ENCODE measurements around the gene NHP2.

Gene NHP2

DNA sequence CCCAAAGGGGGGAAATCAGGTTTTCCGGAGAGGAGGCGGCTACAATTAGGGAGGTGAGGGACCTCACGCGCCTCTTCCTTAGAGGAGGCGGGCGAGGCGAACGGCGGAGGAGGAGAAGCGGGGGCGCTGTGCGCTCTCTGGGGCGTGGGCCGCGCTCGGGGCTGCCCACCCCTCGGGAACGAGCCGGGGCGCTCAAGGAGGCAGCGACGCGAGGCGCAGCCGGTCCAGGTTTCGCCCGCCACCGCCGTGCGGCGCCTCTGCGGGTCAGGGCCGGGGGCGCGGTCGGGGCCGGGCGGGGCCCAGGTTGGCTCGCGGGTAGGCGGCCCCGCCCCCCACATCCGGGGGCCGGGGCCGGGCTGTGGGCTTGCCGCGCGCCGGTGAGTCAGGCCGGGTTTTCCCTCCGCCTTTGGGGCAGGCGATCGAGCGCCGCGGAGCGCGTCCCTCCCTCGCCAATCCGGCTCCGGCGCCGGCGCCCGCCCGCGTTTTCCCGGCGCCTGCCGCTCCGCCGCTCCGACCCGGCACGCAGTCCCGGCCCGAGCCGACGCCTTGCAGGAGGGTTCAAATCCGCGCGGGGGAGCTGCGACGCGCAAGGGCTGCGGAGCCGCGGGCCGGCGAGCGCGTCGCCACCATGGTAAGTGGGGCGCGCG is 40.4 kb downstream of the NHP2 start, which contains the start of gene N4BP3:
TSS of gene N4BP3 (plus strand) at position 392 of the 647 bp plus-strand sequence. CDS start 6,052 bp downstream, outside the sequence.
- DNase-seq = peak; percentile 63

DNA sequence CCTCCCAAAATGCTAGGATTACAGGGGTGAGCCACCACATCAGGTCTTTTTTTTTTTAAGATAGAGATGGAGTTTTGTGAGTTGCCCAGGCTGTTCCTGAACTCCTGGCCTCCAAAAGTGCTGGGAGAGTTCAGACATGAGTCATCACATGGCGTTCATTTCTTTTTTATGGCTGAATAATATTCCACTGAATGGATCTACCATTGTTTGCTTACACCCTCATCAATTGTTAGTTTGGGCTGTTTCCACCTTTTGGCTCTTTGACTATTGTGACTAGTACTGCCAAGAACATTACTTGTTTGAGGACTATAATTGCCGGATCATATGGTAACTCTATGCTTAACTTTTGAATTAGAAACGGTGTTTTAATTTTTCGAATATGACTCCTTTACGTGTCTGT is 41.1 kb downstream of the NHP2 start:
- no peak for DNase-seq

DNA sequence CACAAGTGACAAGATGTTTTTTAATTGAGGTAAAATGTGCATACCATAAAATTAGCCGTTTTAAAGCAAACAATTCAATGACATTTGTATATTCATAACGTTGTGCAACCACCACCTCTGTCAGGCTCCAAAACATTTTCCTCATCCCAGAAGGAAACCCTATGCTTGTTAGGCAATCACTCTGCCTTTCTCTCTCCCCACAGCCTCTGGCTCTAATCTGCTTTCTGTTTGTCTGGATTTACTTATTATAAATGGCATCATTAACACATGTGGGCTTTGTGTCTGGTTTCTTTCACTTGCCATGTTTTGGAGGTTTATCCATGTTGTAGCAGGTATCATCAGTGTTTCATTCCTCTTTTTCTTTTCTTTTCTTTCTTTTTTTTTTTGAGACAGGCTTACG is 41.8 kb downstream of the NHP2 start:
- DNase-seq = no peak

- no peak for DNase-seq
These were observed 43.2 kb downstream of the NHP2 start for GRCh38 chr5:178110511-178110910.

GRCh38 chr5:178108966-178109365 is 44.7 kb downstream of the NHP2 start:
- no peak for DNase-seq

- no peak for DNase-seq
These were observed 45.2 kb downstream of the NHP2 start for GRCh38 chr5:178108446-178108845.

DNA sequence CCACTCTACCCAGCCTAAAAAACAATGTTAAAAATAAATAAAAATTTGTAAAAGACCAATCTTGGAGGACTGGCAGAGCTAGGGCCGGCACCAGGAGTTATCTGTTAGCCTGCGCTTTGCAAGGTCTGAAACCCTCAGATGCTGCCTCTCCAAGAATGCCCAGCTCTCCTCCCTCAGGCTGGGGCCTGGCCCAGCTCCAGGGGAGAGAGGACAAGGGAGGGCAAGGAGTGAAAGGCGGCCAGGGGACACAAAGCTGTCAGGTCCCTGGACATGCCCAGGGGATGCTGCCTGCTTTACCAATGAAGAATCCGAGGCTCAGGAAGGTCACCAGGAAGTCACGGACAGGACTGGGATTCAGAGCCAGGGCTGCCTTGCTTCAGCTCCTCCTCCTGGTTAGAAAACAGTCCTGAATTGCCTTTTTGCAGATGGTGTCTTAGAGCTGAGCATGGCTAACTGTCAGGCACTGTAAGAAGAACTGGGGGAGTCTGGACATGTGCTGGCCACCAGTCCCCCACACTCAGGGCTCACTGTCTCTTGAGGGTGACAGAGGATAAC is 45.9 kb downstream of the NHP2 start:
- no peak for DNase-seq

DNA sequence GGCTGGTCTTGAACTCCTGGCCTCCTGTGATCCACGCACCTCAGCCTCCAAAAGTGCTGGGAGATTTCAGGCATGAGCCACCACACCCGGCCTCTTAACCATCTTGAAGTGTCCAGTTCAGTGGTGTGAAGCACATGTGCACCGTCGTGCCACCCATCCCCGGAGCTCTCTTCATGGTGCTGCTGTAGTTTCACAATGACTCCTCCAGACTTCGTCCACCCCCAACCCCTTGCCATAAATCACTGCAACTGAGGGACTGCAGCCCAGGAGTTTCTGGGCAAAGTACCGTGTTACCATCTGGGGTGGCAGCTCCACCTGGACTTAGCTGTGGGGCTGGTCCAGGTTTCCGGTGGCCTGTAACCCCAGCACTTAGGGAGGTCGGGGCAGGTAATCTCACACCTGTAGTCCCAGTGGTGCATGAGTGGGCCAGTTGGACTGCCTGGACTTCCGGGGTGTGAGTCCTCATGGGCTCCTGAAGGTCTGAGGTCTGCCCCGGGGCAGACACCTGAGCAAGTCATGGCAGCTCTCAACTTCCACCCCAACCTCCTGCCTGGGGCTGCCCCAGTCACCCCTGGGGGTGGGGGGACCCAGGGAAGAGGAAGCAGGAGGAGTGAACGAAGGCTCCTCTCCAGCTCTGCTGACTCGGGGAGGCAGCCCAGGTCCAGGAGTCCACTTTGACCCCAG is 47.0 kb downstream of the NHP2 start:
- DNase-seq = no peak

DNA sequence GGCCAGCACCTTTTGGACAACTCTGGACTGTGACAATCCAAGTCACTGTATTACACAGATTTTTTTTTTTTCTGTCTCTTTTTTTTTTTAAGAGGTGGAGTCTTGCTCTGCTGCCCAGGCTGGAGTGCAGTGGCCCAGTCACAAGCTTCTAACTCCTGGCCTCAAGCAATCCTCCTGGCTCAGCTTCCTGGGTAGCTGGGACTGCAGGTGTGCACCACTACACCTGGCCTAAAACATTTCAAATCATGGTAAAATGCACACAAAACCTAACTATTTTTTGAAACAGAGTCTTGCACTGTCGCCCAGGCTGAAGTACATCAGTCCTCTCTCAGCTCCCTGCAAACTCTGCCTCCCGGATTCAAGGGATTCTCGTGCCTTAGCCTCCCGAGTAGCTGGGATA is 47.6 kb downstream of the NHP2 start:
- DNase-seq = no peak

DNA sequence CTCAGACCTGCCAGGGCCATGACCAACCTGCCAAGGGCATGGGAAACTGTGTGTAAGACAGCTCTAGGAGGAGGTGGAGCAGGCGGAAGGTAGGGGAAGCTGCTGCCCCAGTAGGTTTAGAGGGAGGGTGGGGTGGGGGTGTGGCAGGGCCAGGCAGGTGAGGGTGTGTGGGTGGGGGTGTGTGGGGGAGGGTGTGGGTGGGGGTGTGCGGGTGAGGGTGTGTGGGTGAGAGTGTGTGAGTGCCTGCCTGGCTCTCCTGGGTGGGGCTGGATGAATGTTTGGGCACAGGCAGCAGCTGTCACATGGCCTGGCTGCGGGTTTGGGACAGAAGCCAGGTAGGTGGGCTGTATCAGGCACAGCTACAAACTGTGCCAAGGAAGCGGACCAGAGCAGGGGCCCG is 49.2 kb downstream of the NHP2 start:
- no peak for DNase-seq

- DNase-seq = no peak
These were observed 50.1 kb downstream of the NHP2 start for GRCh38 chr5:178103612-178104011.
